SK-N-SH (cell line): ENCODE measurements around the gene BCL11A. TPM values are rescaled to one million over a fixed set of nuclear protein-coding genes. Genes with fewer than 3 reads are reported as not detected.

ENCODE experiments used
- CTCF ChIA-PET: fragments of 300-600, 350-600 bp; formaldehyde crosslinking; extraction: SDS; loops from one replicate; lab custom pipeline; 2021; lab: Yijun Ruan, JAX
- POLR2A ChIA-PET: fragments of 350-600 bp; sonication (Branson Sonifier 250); formaldehyde crosslinking; extraction: SDS; loops from one replicate; lab custom pipeline; 2020; ENCODE audit warnings: antibody characterized with exemption, inconsistent platforms; lab: Yijun Ruan, JAX
- DNase-seq: peaks from one replicate; pipeline ENCODE4 v3.0.0; 2012
- H2AFZ ChIP-seq: fragments of 200-600 bp; sonication (generic); 2 replicates; pipeline ENCODE4 v1.8.1; 2016; ENCODE audit warnings: antibody characterized with exemption, mild to moderate bottlenecking, low read depth
- H3F3A ChIP-seq: fragments of 200-600 bp; sonication (generic); replicated peaks from 2 replicates; pipeline ENCODE3; 2016; ENCODE audit warnings: antibody characterized with exemption, mild to moderate bottlenecking; ENCODE audit not compliant: insufficient read depth
- H3K27ac ChIP-seq, 2 experiments: fragments of 200-500 bp in 1 of 2; fragments of 200-600 bp in 1 of 2; sonication (Bioruptor generic) in 1 of 2; sonication (generic), shearing (Covaris generic) in 1 of 2; 2 replicates each; pipeline versions ENCODE4 v1.5.1 to v1.6.1; 2014 to 2016; ENCODE audit warnings: low read depth in 2 of 2, inconsistent platforms in 1 of 2, low read length in 1 of 2, mild to moderate bottlenecking in 1 of 2, mixed read lengths in 1 of 2
- H3K27me3 ChIP-seq: fragments of 200-600 bp; sonication (generic), shearing (Covaris generic); 2 replicates; pipeline ENCODE4 v1.6.1; 2016; ENCODE audit warnings: mixed run types; ENCODE audit not compliant: insufficient read depth
- H3K36me3 ChIP-seq, 2 experiments: fragments of 200-500 bp in 1 of 2; fragments of 200-600 bp in 1 of 2; sonication (Bioruptor generic) in 1 of 2; sonication (generic) in 1 of 2; replicated peaks in 1 of 2; 2 replicates each; pipeline versions ENCODE3 to v1.5.1; 2014 to 2016; ENCODE audit warnings: low read length in 1 of 2, mild to moderate bottlenecking in 1 of 2; ENCODE audit not compliant: insufficient read depth in 2 of 2, control insufficient read depth in 1 of 2
- H3K4me1 ChIP-seq, 2 experiments: fragments of 200-500 bp in 1 of 2; fragments of 200-600 bp in 1 of 2; sonication (Bioruptor generic) in 1 of 2; sonication (generic), shearing (Covaris generic) in 1 of 2; 2 replicates each; pipeline versions ENCODE4 v1.5.1 to v1.6.1; 2014 to 2016; ENCODE audit warnings: low read depth in 1 of 2, low read length in 1 of 2, mixed run types in 1 of 2; ENCODE audit not compliant: insufficient read depth in 2 of 2, control insufficient read depth in 1 of 2
- H3K4me2 ChIP-seq: fragments of 200-600 bp; sonication (generic), shearing (Covaris generic); 2 replicates; pipeline ENCODE4 v1.6.1; 2017; ENCODE audit warnings: mixed run types
- H3K4me3 ChIP-seq, 2 experiments: fragments of 200-500 bp in 1 of 2; fragments of 200-600 bp in 1 of 2; sonication (Bioruptor generic) in 1 of 2; sonication (generic), shearing (Covaris generic) in 1 of 2; 2 replicates each; pipeline versions ENCODE4 v1.5.1 to v1.8.1; 2014 to 2016; ENCODE audit warnings: low read depth in 2 of 2, inconsistent platforms in 1 of 2, low read length in 1 of 2, mild to moderate bottlenecking in 1 of 2, mixed read lengths in 1 of 2, moderate library complexity in 1 of 2
- H3K79me2 ChIP-seq: fragments of 200-600 bp; sonication (generic); 2 replicates; pipeline ENCODE4 v1.8.1; 2017; ENCODE audit warnings: mild to moderate bottlenecking; ENCODE audit not compliant: insufficient read depth
- H3K9ac ChIP-seq: fragments of 200-600 bp; sonication (generic); 2 replicates; pipeline ENCODE4 v1.6.1; 2017; ENCODE audit warnings: mixed run types
- H3K9me2 ChIP-seq: fragments of 200-600 bp; sonication (generic); 2 replicates; pipeline ENCODE4 v1.6.1; 2017; ENCODE audit warnings: mixed run types
- H3K9me3 ChIP-seq: fragments of 200-600 bp; sonication (generic); 2 replicates; pipeline ENCODE4 v1.6.1; 2017; ENCODE audit warnings: mixed run types, mild to moderate bottlenecking, moderate library complexity
- H4K20me1 ChIP-seq: fragments of 200-600 bp; sonication (generic); 2 replicates; pipeline ENCODE4 v1.6.1; 2017; ENCODE audit warnings: mild to moderate bottlenecking, mixed run types; ENCODE audit not compliant: insufficient read depth
- ELF1 ChIP-seq: IDR thresholded peaks from 2 replicates; pipeline ENCODE4 v1.4.0; 2012
- EZH2phosphoT487 ChIP-seq: fragments of 200-600 bp; sonication (generic); IDR thresholded peaks from 2 replicates; pipeline ENCODE4 v1.6.1; 2017; ENCODE audit warnings: low read depth, mixed run types, mild to moderate bottlenecking, antibody characterized with exemption, moderate library complexity, borderline replicate concordance
- IRF3 ChIP-seq: fragments of 150-350 bp; IDR thresholded peaks from 2 replicates; pipeline ENCODE4 v1.6.1; 2016; ENCODE audit warnings: mild to moderate bottlenecking, low read depth, low read length
- JUND ChIP-seq: IDR thresholded peaks from 2 replicates; pipeline ENCODE4 v1.4.0; 2012
- MAX ChIP-seq: IDR thresholded peaks from 2 replicates; pipeline ENCODE4 v1.4.0; 2012; ENCODE audit warnings: low read depth
- NFIC ChIP-seq: IDR thresholded peaks from 2 replicates; pipeline ENCODE4 v1.4.0; 2012; ENCODE audit warnings: borderline replicate concordance
- PBX3 ChIP-seq: IDR thresholded peaks from 2 replicates; pipeline ENCODE4; 2012
- REST ChIP-seq: IDR thresholded peaks from 2 replicates; pipeline ENCODE4 v1.6.1; 2012; ENCODE audit warnings: mild to moderate bottlenecking, low read depth, low read length, moderate library complexity
- RFX5 ChIP-seq: IDR thresholded peaks from 2 replicates; pipeline ENCODE4 v1.6.1; 2012; ENCODE audit warnings: mild to moderate bottlenecking, improper control_type of control experiment, low read length
- SIN3A ChIP-seq: IDR thresholded peaks from 2 replicates; pipeline ENCODE4 v1.6.1; 2012; ENCODE audit warnings: low read depth, mild to moderate bottlenecking, low read length, moderate library complexity, borderline replicate concordance
- USF2 ChIP-seq: fragments of 150-350 bp; IDR thresholded peaks from 2 replicates; pipeline ENCODE4 v1.6.1; 2017; ENCODE audit warnings: antibody characterized with exemption, low read length, low read depth, borderline replicate concordance
- WGBS: methylation state at CpG from one replicate; pipeline ENCODE4 v1.1.6; 2017; ENCODE audit warnings: low lambda C conversion rate; 5-methylcytosine and 5-hydroxymethylcytosine counted together
- polyA plus RNA-seq, 3 experiments: library from polyadenylated mRNA; depleted of rRNA; stranded (reverse); fragments of >200 nt; gene quantifications; 2 replicates each; pipeline ENCODE4 v1.2.3, GENCODE V29; 2012

The BCL11A gene
- polyA plus RNA-seq, 1 of the 3 experiments (the other 2 are of a cell fraction): 1.9 TPM

- H3K9me2 ChIP-seq: no peaks in the 10 kb centered on the region
- H3K36me3 ChIP-seq: no peaks in the 10 kb centered on the region
- peaks cover 17% of the 10 kb centered on the region for H3K79me2 ChIP-seq
- ChIA-PET CTCF (interaction anchor here (0.7 to 18.8 kb wide), 9 partner anchors 10 to 1793 kb away, joined by 3 to 324 read pairs (median 4); no protein-coding TSS in a partner anchor), POLR2A (no interaction called here)
- H3K9me3 ChIP-seq: no peaks in the 10 kb centered on the region
- H2AFZ ChIP-seq: peak overlapping the region; percentile 90; the same call in 1 of the 2 replicates
- H3K9ac ChIP-seq: no peak overlapping the region
- no peaks in the 10 kb centered on the region for H4K20me1 ChIP-seq
- no peak for TF ChIP-seq MAX
- TF ChIP-seq IRF3: no peak
- TF ChIP-seq PBX3: no peak
- TF ChIP-seq RFX5: no peak
- TF ChIP-seq USF2: no peak
- no peak for TF ChIP-seq JUND
- no peak for TF ChIP-seq NFIC
- no peak for TF ChIP-seq SIN3A
- no peak for TF ChIP-seq REST
- TF ChIP-seq ELF1: no peak
- TF ChIP-seq EZH2phosphoT487: no peak
- no peak overlapping the region for H3K27ac ChIP-seq
- peak overlapping the region; percentile 91 for H3K4me2 ChIP-seq
- DNase-seq: no peak
- H3K4me1 ChIP-seq: peaks cover 6 to 26% of the 10 kb centered on the region in 2 experiments; a peak in 1 of 4 replicates
- peaks cover 37% of the 10 kb centered on the region for H3K27me3 ChIP-seq
- 5% methylated on average over 5 of the region's 5 CpGs for WGBS
- H3F3A ChIP-seq: peaks cover 9% of the 10 kb centered on the region
- H3K4me3 ChIP-seq: peak overlapping the region; percentile 75 to 91; a peak in 3 of 4 replicates
These were observed 2.3 kb upstream of the BCL11A start for GRCh38 chr2:60555783-60556139.
